Type B pancreatic cell (in vitro differentiated cells): Measurements from ENCODE around the gene MEDAG. TPM values are rescaled to one million over a fixed set of nuclear protein-coding genes. Genes with fewer than 3 reads are reported as not detected.

Experiments used
- DNase-seq: peaks from one replicate; pipeline ENCODE4 v3.0.0; 2021; ENCODE audit warnings: mixed read lengths; ENCODE audit not compliant: unreplicated experiment; ENCODE audit errors: extremely low spot score
- H3K27ac Mint-ChIP-seq: 2 replicates; pipeline ENCODE4 v1.8.0; 2021; ENCODE audit warnings: mild to moderate bottlenecking, mixed read lengths
- H3K27me3 Mint-ChIP-seq: 2 replicates; pipeline ENCODE4 v1.8.0; 2021; ENCODE audit warnings: mixed read lengths
- H3K36me3 Mint-ChIP-seq: 2 replicates; pipeline ENCODE4 v1.8.0; 2021; ENCODE audit warnings: mixed read lengths
- H3K4me1 Mint-ChIP-seq: one replicate; pipeline ENCODE4 v1.8.0; 2021; ENCODE audit warnings: mixed read lengths; ENCODE audit not compliant: unreplicated experiment
- H3K4me3 Mint-ChIP-seq: 2 replicates; pipeline ENCODE4 v1.8.0; 2021; ENCODE audit warnings: mild to moderate bottlenecking, mixed read lengths
- H3K9me3 Mint-ChIP-seq: 2 replicates; pipeline ENCODE4 v1.8.0; 2021; ENCODE audit warnings: mixed read lengths
- long read RNA-seq: library from polyadenylated mRNA; unstranded; transcript quantifications from one replicate; pipeline ENCODE4 v2.0.0, GENCODE V29; 2020
- total RNA-seq: library from RNA; stranded (reverse); gene quantifications from 2 replicates; pipeline ENCODE4 v1.2.1, GENCODE V29; 2021; ENCODE audit warnings: low replicate concordance
- TF ChIP-seq, protein P1 (sequence below): fragments of 200-600 bp; sonication (generic); conservative IDR thresholded peaks from 2 replicates; pipeline ENCODE4 v1.5.0; 2021; ENCODE audit warnings: antibody characterized with exemption, mild to moderate bottlenecking

The MEDAG gene
- 0.36 and 0.40 TPM in 2 replicates for total RNA-seq
- long read RNA-seq: 0 reads

DNA sequence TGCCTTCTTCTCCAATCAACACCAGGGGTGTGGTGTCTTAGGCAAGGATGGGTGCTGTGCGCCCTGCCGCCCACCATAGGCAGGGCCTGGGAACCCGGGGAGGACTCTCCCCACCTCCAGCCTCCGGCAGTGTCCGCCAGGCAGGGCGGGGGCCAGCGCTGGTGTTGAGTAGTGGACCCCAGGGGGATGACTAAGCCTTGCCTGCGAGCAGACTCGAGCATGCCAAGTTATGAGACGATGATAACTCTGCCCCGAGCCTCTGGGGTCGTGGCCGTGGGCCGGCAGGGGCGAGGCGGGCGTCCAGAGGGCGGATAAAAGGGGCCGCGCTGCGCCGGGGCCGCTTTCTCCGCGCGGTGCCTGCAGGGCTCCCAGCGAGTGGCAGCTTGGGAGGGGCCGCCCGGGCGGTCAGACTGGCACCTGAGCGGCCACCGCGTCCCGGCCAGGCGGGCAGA is at the start of gene MEDAG:
MEDAG (plus strand) TSS at position 340 of the 452 bp plus-strand sequence. CDS start 245 bp downstream, outside the sequence.
- TF ChIP-seq, protein P1, sequence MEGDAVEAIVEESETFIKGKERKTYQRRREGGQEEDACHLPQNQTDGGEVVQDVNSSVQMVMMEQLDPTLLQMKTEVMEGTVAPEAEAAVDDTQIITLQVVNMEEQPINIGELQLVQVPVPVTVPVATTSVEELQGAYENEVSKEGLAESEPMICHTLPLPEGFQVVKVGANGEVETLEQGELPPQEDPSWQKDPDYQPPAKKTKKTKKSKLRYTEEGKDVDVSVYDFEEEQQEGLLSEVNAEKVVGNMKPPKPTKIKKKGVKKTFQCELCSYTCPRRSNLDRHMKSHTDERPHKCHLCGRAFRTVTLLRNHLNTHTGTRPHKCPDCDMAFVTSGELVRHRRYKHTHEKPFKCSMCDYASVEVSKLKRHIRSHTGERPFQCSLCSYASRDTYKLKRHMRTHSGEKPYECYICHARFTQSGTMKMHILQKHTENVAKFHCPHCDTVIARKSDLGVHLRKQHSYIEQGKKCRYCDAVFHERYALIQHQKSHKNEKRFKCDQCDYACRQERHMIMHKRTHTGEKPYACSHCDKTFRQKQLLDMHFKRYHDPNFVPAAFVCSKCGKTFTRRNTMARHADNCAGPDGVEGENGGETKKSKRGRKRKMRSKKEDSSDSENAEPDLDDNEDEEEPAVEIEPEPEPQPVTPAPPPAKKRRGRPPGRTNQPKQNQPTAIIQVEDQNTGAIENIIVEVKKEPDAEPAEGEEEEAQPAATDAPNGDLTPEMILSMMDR: no peak
- Mint-ChIP-seq H3K9me3 (peaks cover 9% of the 10 kb centered on the region), H3K27me3 (peaks cover 66% of the 10 kb centered on the region), H3K4me3 (peak within 1 kb of the TSS; percentile 63), H3K27ac (no peak within 1 kb of the TSS), H3K36me3 (peaks cover 5% of the 10 kb centered on the region), H3K4me1 (peaks cover 18% of the 10 kb centered on the region)
- DNase-seq: no peak

DNA sequence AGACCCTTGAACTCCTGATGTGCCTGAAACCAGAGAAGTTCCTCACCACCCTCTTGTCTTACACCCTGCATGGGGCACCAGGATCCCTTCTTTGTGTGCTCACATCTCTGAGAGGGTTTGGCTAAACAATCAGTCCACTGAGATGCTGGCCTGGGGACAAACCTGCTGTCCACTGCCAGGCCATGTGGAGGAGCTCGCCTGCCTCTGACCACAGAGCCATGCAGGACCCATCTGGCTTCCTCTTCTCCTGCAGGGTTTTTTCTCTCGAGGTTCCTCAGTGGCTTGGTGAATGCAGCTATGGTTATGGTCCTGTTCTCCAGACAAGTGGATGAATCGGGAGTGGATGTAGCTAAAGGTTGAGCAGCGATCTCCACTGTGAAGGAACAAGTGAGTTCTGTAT is 49.1 kb upstream of the MEDAG start:
- H3K27me3 Mint-ChIP-seq: peaks cover 7% of the 10 kb centered on the region
- H3K4me3 Mint-ChIP-seq: no peak overlapping the region
- TF ChIP-seq, protein P1: no peak
- peaks cover 38% of the 10 kb centered on the region for H3K4me1 Mint-ChIP-seq
- peaks cover 4% of the 10 kb centered on the region for H3K36me3 Mint-ChIP-seq
- no peak overlapping the region for H3K27ac Mint-ChIP-seq
- peaks cover 9% of the 10 kb centered on the region for H3K9me3 Mint-ChIP-seq
- DNase-seq: no peak

DNA sequence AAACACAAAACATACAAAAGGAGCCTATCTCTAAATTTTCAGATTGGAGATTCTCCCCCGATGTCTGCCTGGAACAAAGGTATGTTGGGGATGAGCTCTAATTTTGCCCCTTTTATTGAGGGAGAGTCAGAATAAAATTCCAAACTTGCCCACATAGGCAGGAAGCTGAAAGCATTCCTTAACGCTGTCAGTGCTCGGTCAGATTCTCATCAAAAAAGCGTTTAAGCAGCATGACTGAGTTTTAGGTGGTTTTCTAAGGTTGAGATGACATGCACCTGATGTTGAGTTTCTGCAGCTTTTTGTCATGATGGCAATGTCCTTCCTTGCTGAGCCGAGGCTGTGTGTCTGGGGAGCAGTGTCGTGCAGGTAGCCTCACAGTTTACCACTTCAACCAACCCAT is 48.4 kb upstream of the MEDAG start:
- H3K4me3 Mint-ChIP-seq: no peak overlapping the region
- DNase-seq: no peak
- H3K36me3 Mint-ChIP-seq: peaks cover under 1% of the 10 kb centered on the region
- peaks cover 45% of the 10 kb centered on the region for H3K4me1 Mint-ChIP-seq
- H3K27me3 Mint-ChIP-seq: peaks cover 3% of the 10 kb centered on the region
- H3K9me3 Mint-ChIP-seq: peaks cover 5% of the 10 kb centered on the region
- no peak overlapping the region for H3K27ac Mint-ChIP-seq
- TF ChIP-seq, protein P1: no peak

DNA sequence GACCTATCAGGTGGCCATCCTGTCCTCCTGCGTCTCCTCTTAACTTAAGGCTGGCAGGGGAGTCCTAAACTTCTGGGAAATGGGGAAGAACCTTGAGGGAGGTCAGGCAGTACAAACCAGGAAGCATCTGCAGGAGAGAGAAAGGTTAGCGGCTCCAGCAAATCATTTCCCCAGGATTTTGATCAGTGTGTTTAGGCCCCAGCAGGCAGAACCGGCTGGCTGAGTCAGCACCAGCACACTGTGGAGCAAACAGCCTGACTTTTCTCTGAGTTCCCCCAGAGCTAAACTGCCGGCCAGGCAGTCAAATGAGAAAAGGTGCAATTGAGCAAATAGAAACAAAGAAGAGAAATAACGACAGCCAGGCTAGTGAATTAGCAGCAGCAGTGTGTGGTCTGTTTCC is 46.7 kb upstream of the MEDAG start:
- peak overlapping the region; percentile 25 for H3K27ac Mint-ChIP-seq
- no peak for DNase-seq
- peaks cover 5% of the 10 kb centered on the region for H3K9me3 Mint-ChIP-seq
- H3K27me3 Mint-ChIP-seq: peaks cover 3% of the 10 kb centered on the region
- H3K4me1 Mint-ChIP-seq: peaks cover 54% of the 10 kb centered on the region
- TF ChIP-seq, protein P1: no peak
- no peaks in the 10 kb centered on the region for H3K36me3 Mint-ChIP-seq
- H3K4me3 Mint-ChIP-seq: no peak overlapping the region

DNA sequence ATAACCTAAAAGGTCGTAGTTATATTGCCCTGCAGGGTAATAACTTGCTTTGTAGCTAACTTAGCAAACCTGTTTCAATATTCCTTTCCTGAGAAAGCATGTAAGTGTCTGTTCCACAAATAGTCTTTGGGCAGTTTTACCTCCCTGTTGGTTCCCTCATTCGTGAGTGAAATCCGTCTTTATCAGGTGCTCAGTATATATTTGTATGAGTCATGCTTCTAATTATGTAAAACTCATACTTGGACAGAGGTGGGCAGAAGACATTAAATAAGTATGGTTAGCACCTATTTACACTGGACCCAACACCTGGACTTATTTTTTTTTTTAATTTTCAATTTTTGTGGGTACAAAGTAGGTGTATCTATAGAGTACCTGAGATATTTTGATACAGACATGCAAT is 44.9 kb upstream of the MEDAG start:
- Mint-ChIP-seq H3K4me3 (no peak overlapping the region), H3K36me3 (no peaks in the 10 kb centered on the region), H3K27ac (no peak overlapping the region), H3K27me3 (peaks cover 7% of the 10 kb centered on the region), H3K9me3 (peaks cover 5% of the 10 kb centered on the region), H3K4me1 (peaks cover 59% of the 10 kb centered on the region)
- TF ChIP-seq, protein P1: no peak
- DNase-seq: no peak
